GM19099 (cell line): ENCODE data around the gene MEGF10.

ENCODE experiments used
- POLR2A ChIP-seq: IDR thresholded peaks from 3 replicates; pipeline ENCODE4 v1.6.1; 2011; ENCODE audit warnings: low read depth; ENCODE audit not compliant: insufficient read length; ENCODE audit errors: extremely low read depth

MEGF10 gene

GRCh38 chr5:127295454-127295853 is 4.9 kb downstream of the MEGF10 start:
- TF ChIP-seq POLR2A = no peak

- TF ChIP-seq POLR2A = no peak
Measured at GRCh38 chr5:127296321-127296720, 5.7 kb downstream of the MEGF10 start.

- no peak for TF ChIP-seq POLR2A
Measured at GRCh38 chr5:127297348-127298035, 6.9 kb downstream of the MEGF10 start.

- no peak for TF ChIP-seq POLR2A
Measured at GRCh38 chr5:127298036-127298429, 7.4 kb downstream of the MEGF10 start.

- no peak for TF ChIP-seq POLR2A
Measured at GRCh38 chr5:127298656-127299055, 8.1 kb downstream of the MEGF10 start.

GRCh38 chr5:127299678-127300077 is 9.1 kb downstream of the MEGF10 start:
- no peak for TF ChIP-seq POLR2A

- TF ChIP-seq POLR2A = no peak
Measured at GRCh38 chr5:127302509-127302908, 11.9 kb downstream of the MEGF10 start.

GRCh38 chr5:127303404-127303803 is 12.8 kb downstream of the MEGF10 start:
- no peak for TF ChIP-seq POLR2A

- no peak for TF ChIP-seq POLR2A
Measured at GRCh38 chr5:127305493-127305892, 14.9 kb downstream of the MEGF10 start.

GRCh38 chr5:127306036-127306435 is 15.4 kb downstream of the MEGF10 start:
- no peak for TF ChIP-seq POLR2A

- TF ChIP-seq POLR2A = no peak
Measured at GRCh38 chr5:127306647-127307046, 16.1 kb downstream of the MEGF10 start.

- TF ChIP-seq POLR2A = no peak
Measured at GRCh38 chr5:127307868-127308267, 17.3 kb downstream of the MEGF10 start.

GRCh38 chr5:127308945-127309344 is 18.3 kb downstream of the MEGF10 start:
- TF ChIP-seq POLR2A = no peak

GRCh38 chr5:127311349-127311748 is 20.8 kb downstream of the MEGF10 start:
- no peak for TF ChIP-seq POLR2A

- TF ChIP-seq POLR2A = no peak
Measured at GRCh38 chr5:127311781-127312525, 21.4 kb downstream of the MEGF10 start.

- no peak for TF ChIP-seq POLR2A
Measured at GRCh38 chr5:127313379-127313778, 22.8 kb downstream of the MEGF10 start.
